A549 (cell line): ENCODE results near the gene ART4. TPM values are rescaled to one million over a fixed set of nuclear protein-coding genes. Genes with fewer than 3 reads are reported as not detected.

Experiments
- ATAC-seq, 2 experiments: fragments of 200-7000 bp in 1 of 2; fragments of >200 bp in 1 of 2; cut with Nextera tagmentation in 1 of 2; cut with Tn5 transposase in 1 of 2; 3 replicates each; pipeline versions ENCODE4 v1.8.0 to v1.9.1; 2018 to 2020; ENCODE audit warnings: mild to moderate bottlenecking in 1 of 2, moderate library complexity in 1 of 2
- CTCF ChIA-PET: fragments of 300-600 bp; sonication (Branson Sonifier 250); formaldehyde crosslinking; extraction: SDS; loops from one replicate; lab custom pipeline; 2021; ENCODE audit warnings: antibody characterized with exemption, inconsistent platforms; lab: Yijun Ruan, JAX
- POLR2A ChIA-PET: fragments of 350-600 bp; formaldehyde crosslinking; extraction: SDS; loops from one replicate; lab custom pipeline; 2021; ENCODE audit warnings: antibody characterized with exemption, inconsistent platforms; lab: Yijun Ruan, JAX
- DNase-seq, 2 experiments: peaks; one replicate each; pipeline versions ENCODE4 v3.0.0 to v3.0.0-alpha.2; 2011 to 2016; ENCODE audit warnings: low read depth in 1 of 2, low spot score in 1 of 2
- FAIRE-seq: peaks from 2 replicates; lab custom pipeline; 2011; peaks lifted over from hg19 to GRCh38; lab: Jason Lieb, UNC
- H3K27ac ChIP-seq, 2 experiments: fragments of >200 bp; sonication (Bioruptor Twin); formaldehyde crosslinking; 3 replicates each; pipeline ENCODE4 v1.5.1; 2016 to 2017
- H3K4me1 ChIP-seq: fragments of >200 bp; sonication (Bioruptor Twin); formaldehyde crosslinking; 3 replicates; pipeline ENCODE4 v1.6.1; 2016
- H3K4me2 ChIP-seq: fragments of >200 bp; sonication (Bioruptor Twin); formaldehyde crosslinking; 3 replicates; pipeline ENCODE4 v1.6.1; 2016
- H3K4me3 ChIP-seq: fragments of >200 bp; sonication (Bioruptor Twin); formaldehyde crosslinking; 3 replicates; pipeline ENCODE4 v1.5.1; 2016
- H3K9me3 ChIP-seq: fragments of >200 bp; sonication (Bioruptor Twin); formaldehyde crosslinking; 3 replicates; pipeline ENCODE4 v1.6.1; 2016
- BHLHE40 ChIP-seq: IDR thresholded peaks from 2 replicates; pipeline ENCODE4 v1.6.1; 2012; ENCODE audit warnings: low read depth, low read length, inconsistent platforms
- CBX8 ChIP-seq: fragments of 200-600 bp; sonication (generic); IDR thresholded peaks from 2 replicates; pipeline ENCODE4 v1.6.1; 2016
- CEBPB ChIP-seq, 2 experiments: fragments of >200 bp in 1 of 2; sonication (Bioruptor Twin) in 1 of 2; formaldehyde crosslinking in 1 of 2; IDR thresholded peaks; 2 replicates each; pipeline ENCODE4 v1.6.1; 2012 to 2016
- CHD2 ChIP-seq: fragments of 150-350 bp; IDR thresholded peaks from 2 replicates; pipeline ENCODE4 v1.6.1; 2014; ENCODE audit warnings: low read length; ENCODE audit not compliant: partially characterized antibody
- CHD4 ChIP-seq: fragments of 200-600 bp; sonication (generic); IDR thresholded peaks from 2 replicates; pipeline ENCODE4 v1.6.1; 2016; ENCODE audit warnings: antibody characterized with exemption, mild to moderate bottlenecking, borderline replicate concordance
- EHF ChIP-seq: fragments of 250-450 bp; sonication (Bioruptor Pico); IDR thresholded peaks from 2 replicates; pipeline ENCODE4 v1.5.0; 2020; ENCODE audit warnings: mild to moderate bottlenecking
- ELK1 ChIP-seq: fragments of 150-350 bp; IDR thresholded peaks from 2 replicates; pipeline ENCODE4 v1.6.1; 2014; ENCODE audit warnings: low read depth, mild to moderate bottlenecking, low read length
- FOSL2 ChIP-seq, 2 experiments: fragments of 450-650 bp in 1 of 2; fragments of >200 bp in 1 of 2; sonication (Bioruptor Twin) in 1 of 2; formaldehyde crosslinking; IDR thresholded peaks; 2 replicates each; pipeline versions ENCODE4 v1.5.0 to v1.6.1; 2016 to 2020; ENCODE audit warnings: mild to moderate bottlenecking in 1 of 2, moderate library complexity in 1 of 2
- FOXS1 ChIP-seq: fragments of 250-450 bp; sonication (Bioruptor Pico); IDR thresholded peaks from 2 replicates; pipeline ENCODE4 v1.5.0; 2020; ENCODE audit warnings: mild to moderate bottlenecking, moderate library complexity
- HDAC2 ChIP-seq: fragments of 200-600 bp; sonication (generic); IDR thresholded peaks from 2 replicates; pipeline ENCODE4 v1.6.1; 2016
- HMGXB4 ChIP-seq: fragments of 250-450 bp; sonication (Bioruptor Pico); IDR thresholded peaks from 2 replicates; pipeline ENCODE4 v1.5.0; 2021; ENCODE audit warnings: mild to moderate bottlenecking, moderate library complexity, borderline replicate concordance
- HOXB13 ChIP-seq: fragments of 250-450 bp; sonication (Bioruptor Pico); IDR thresholded peaks from 2 replicates; pipeline ENCODE4 v1.5.0; 2020; ENCODE audit warnings: low read depth, mild to moderate bottlenecking, moderate library complexity
- JUNB ChIP-seq: fragments of >200 bp; sonication (Bioruptor Twin); formaldehyde crosslinking; IDR thresholded peaks from 2 replicates; pipeline ENCODE4 v1.6.1; 2016
- KDM5A ChIP-seq: fragments of 200-600 bp; sonication (generic); IDR thresholded peaks from 2 replicates; pipeline ENCODE4 v1.6.1; 2016; ENCODE audit warnings: antibody characterized with exemption, mild to moderate bottlenecking
- MAFK ChIP-seq: fragments of 450-650 bp; IDR thresholded peaks from 2 replicates; pipeline ENCODE4 v1.6.1; 2014; ENCODE audit not compliant: partially characterized antibody
- NR3C1 ChIP-seq: fragments of >200 bp; sonication (Bioruptor Twin); formaldehyde crosslinking; IDR thresholded peaks from 3 replicates; pipeline ENCODE4 v1.6.1; 2017
- RAD21 ChIP-seq, 2 experiments: fragments of >200 bp in 1 of 2; sonication (Bioruptor Twin) in 1 of 2; formaldehyde crosslinking in 1 of 2; IDR thresholded peaks in 1 of 2; conservative IDR thresholded peaks in 1 of 2; 2 replicates in 1 of 2; 3 replicates in 1 of 2; pipeline ENCODE4 v1.6.1; 2012 to 2018; ENCODE audit warnings: inconsistent platforms in 1 of 2
- RARB ChIP-seq: fragments of 250-450 bp; sonication (Bioruptor Pico); IDR thresholded peaks from 2 replicates; pipeline ENCODE4 v1.8.0; 2021; ENCODE audit warnings: mild to moderate bottlenecking, moderate library complexity
- RCOR1 ChIP-seq: fragments of 150-350 bp; IDR thresholded peaks from 2 replicates; pipeline ENCODE4 v1.6.1; 2014; ENCODE audit warnings: antibody characterized with exemption, low read length, low read depth
- RNF2 ChIP-seq: fragments of 200-600 bp; sonication (generic); IDR thresholded peaks from 2 replicates; pipeline ENCODE4 v1.6.1; 2016; ENCODE audit warnings: low read depth, mild to moderate bottlenecking, antibody characterized with exemption, moderate library complexity, borderline replicate concordance
- TP53 ChIP-seq: fragments of 250-450 bp; sonication (Bioruptor Pico); IDR thresholded peaks from 2 replicates; pipeline ENCODE4 v1.5.0; 2021; ENCODE audit warnings: mild to moderate bottlenecking, moderate library complexity
- ZFP36 ChIP-seq: fragments of 450-650 bp; IDR thresholded peaks from 2 replicates; pipeline ENCODE4 v1.6.1; 2014; ENCODE audit warnings: borderline replicate concordance; ENCODE audit not compliant: partially characterized antibody
- ZNF302 ChIP-seq: fragments of 250-450 bp; sonication (Bioruptor Pico); IDR thresholded peaks from 2 replicates; pipeline ENCODE4 v1.9.0; 2021; ENCODE audit warnings: inconsistent platforms, mild to moderate bottlenecking, moderate library complexity
- WGBS: methylation state at CpG from one replicate; pipeline ENCODE4 v1.1.6; 2017; ENCODE audit errors: missing lambda C conversion rate; 5-methylcytosine and 5-hydroxymethylcytosine counted together
- polyA plus RNA-seq, 4 experiments: library from polyadenylated mRNA; depleted of rRNA in 3 of 4; stranded (reverse); fragments of >200 nt; fragmentation: RNase III in 1 of 4; extraction: RNeasy Plus Mini Kit Qiagen cat#74134 plus additional on column Dnase treatment in 1 of 4; gene quantifications; 2 replicates in 3 of 4; 3 replicates in 1 of 4; pipeline ENCODE4 v1.2.3, GENCODE V29; 2011 to 2017
- TF ChIP-seq, protein P1 (sequence below): IDR thresholded peaks from 2 replicates; pipeline ENCODE4 v1.6.1; 2012
- TF ChIP-seq, protein P2 (sequence below): fragments of 250-450 bp; sonication (Bioruptor Pico); IDR thresholded peaks from 2 replicates; pipeline ENCODE4 v1.5.0; 2020; ENCODE audit warnings: low read depth, mild to moderate bottlenecking, moderate library complexity

ART4 gene
- polyA plus RNA-seq, 2 of the 4 experiments (the other 2 are of a cell fraction) = not detected

GRCh38 chr12:14825256-14825655, 18.1 kb downstream of the ART4 start:
- peaks cover 10% of the 10 kb centered on the region; the same call in 1 of the 3 replicates for H3K4me1 ChIP-seq
- H3K4me3 ChIP-seq = no peak overlapping the region
- no peak for ATAC-seq
- FAIRE-seq = no peak
- CTCF ChIA-PET = interaction anchor here (0.8 to 5.7 kb wide), 4 partner anchors 9 to 42 kb away, joined by 4 to 36 read pairs (median 7); no protein-coding TSS in a partner anchor
- POLR2A ChIA-PET = interaction anchor here (0.6 kb wide), 1 partner anchor 46 kb away, joined by 5 read pairs; no protein-coding TSS in a partner anchor
- TF ChIP-seq, protein P1, sequence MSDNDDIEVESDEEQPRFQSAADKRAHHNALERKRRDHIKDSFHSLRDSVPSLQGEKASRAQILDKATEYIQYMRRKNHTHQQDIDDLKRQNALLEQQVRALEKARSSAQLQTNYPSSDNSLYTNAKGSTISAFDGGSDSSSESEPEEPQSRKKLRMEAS = no peak
- TF ChIP-seq ZNF302 (CRISPR knock-in tag) = no peak
- TF ChIP-seq RAD21 (conservative IDR thresholded peaks at IDR 0.05 in 1 of 2, IDR thresholded peaks at IDR 0.05 in 1 of 2) = no peak
- TF ChIP-seq MAFK = no peak
- TF ChIP-seq, protein P2, sequence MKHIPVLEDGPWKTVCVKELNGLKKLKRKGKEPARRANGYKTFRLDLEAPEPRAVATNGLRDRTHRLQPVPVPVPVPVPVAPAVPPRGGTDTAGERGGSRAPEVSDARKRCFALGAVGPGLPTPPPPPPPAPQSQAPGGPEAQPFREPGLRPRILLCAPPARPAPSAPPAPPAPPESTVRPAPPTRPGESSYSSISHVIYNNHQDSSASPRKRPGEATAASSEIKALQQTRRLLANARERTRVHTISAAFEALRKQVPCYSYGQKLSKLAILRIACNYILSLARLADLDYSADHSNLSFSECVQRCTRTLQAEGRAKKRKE (CRISPR knock-in tag) = no peak
- no peak for TF ChIP-seq NR3C1
- no peak for TF ChIP-seq ZFP36
- TF ChIP-seq FOXS1 (CRISPR knock-in tag) = no peak
- TF ChIP-seq FOSL2 (IDR thresholded peaks at IDR 0.05) = no peak
- no peak for TF ChIP-seq FOSL2 (CRISPR knock-in tag; IDR thresholded peaks at IDR 0.05)
- no peak for TF ChIP-seq CBX8
- TF ChIP-seq BHLHE40 = no peak
- no peak for TF ChIP-seq CEBPB (IDR thresholded peaks at IDR 0.05)
- no peak for TF ChIP-seq RARB (CRISPR knock-in tag)
- no peak for TF ChIP-seq HDAC2
- TF ChIP-seq, all 56 proteins: peak for 0
- no peaks in the 10 kb centered on the region for H3K9me3 ChIP-seq
- no peak overlapping the region for H3K4me2 ChIP-seq
- H3K27ac ChIP-seq = peak overlapping the region in 1 of 2 experiments; percentile 25; a peak in 2 of 6 replicates
- DNase-seq = no peak

- peaks cover 10% of the 10 kb centered on the region; the same call in 1 of the 3 replicates for H3K4me1 ChIP-seq
- 0 out of 3 replicates have a peak overlapping the region, but pooled peaks have one; percentile 9 for H3K4me2 ChIP-seq
- CTCF ChIA-PET = interaction anchor here (0.6 to 5.7 kb wide), 5 partner anchors 10 to 146 kb away, joined by 3 to 36 read pairs (median 4); no protein-coding TSS in a partner anchor
- POLR2A ChIA-PET = no interaction called here
- TF ChIP-seq RNF2 = no peak
- TF ChIP-seq HOXB13 (CRISPR knock-in tag) = no peak
- TF ChIP-seq MAFK = no peak
- TF ChIP-seq JUNB = no peak
- TF ChIP-seq, protein P2 (CRISPR knock-in tag) = no peak
- TF ChIP-seq, protein P1 = no peak
- TF ChIP-seq TP53 (CRISPR knock-in tag) = no peak
- TF ChIP-seq FOSL2 (IDR thresholded peaks at IDR 0.05) = no peak
- TF ChIP-seq FOSL2 (CRISPR knock-in tag; IDR thresholded peaks at IDR 0.05) = no peak
- no peak for TF ChIP-seq RAD21 (conservative IDR thresholded peaks at IDR 0.05 in 1 of 2, IDR thresholded peaks at IDR 0.05 in 1 of 2)
- TF ChIP-seq CBX8 = no peak
- TF ChIP-seq BHLHE40 = no peak
- no peak for TF ChIP-seq CHD2
- no peak for TF ChIP-seq CHD4
- no peak for TF ChIP-seq KDM5A
- TF ChIP-seq HMGXB4 = no peak
- no peak for TF ChIP-seq RCOR1
- no peak for TF ChIP-seq ELK1
- TF ChIP-seq CEBPB (IDR thresholded peaks at IDR 0.05) = no peak
- no peak for TF ChIP-seq RARB (CRISPR knock-in tag)
- TF ChIP-seq EHF (CRISPR knock-in tag) = no peak
- WGBS = 27% methylated on average over 1 of the region's 1 CpG
- peak; percentile 84 for FAIRE-seq
- H3K4me3 ChIP-seq = no peak overlapping the region
- peak overlapping the region in 1 of 2 experiments; percentile 18; a peak in 1 of 6 replicates for H3K27ac ChIP-seq
- no peak for DNase-seq
- no peaks in the 10 kb centered on the region for H3K9me3 ChIP-seq
- ATAC-seq = no peak
Observed at GRCh38 chr12:14824012-14824634, 19.2 kb downstream of the ART4 start.
